IMR-90 (cell line): ENCODE measurements around the gene OR14I1. TPM values are rescaled to one million over a fixed set of nuclear protein-coding genes. Genes with fewer than 3 reads are reported as not detected.

ENCODE experiments used
- ATAC-seq: fragments of 200-7000 bp; cut with Tn5 transposase; 2 replicates; pipeline ENCODE4 v1.9.1; 2020; ENCODE audit warnings: low read depth, mild to moderate bottlenecking, moderate library complexity
- BruUV-seq: library from RNA; stranded (reverse); fragments of 400-500 nt; replicated peaks from 2 replicates; lab custom pipeline; 2021; lab: Mats Ljungman, UMichigan
- CTCF ChIA-PET: fragments of 300-600 bp; formaldehyde crosslinking; extraction: SDS; loops from one replicate; lab custom pipeline; 2021; ENCODE audit warnings: antibody characterized with exemption; lab: Yijun Ruan, JAX
- POLR2A ChIA-PET: fragments of 300-600 bp; sonication (Branson Sonifier 250); formaldehyde crosslinking; loops from one replicate; lab custom pipeline; 2022; ENCODE audit warnings: antibody characterized with exemption; ENCODE audit not compliant: unreplicated experiment; lab: Charles Lee
- DNase-seq: peaks from one replicate; pipeline ENCODE4 v3.0.0; 2013
- H2AFZ ChIP-seq: replicated peaks from 2 replicates; pipeline ENCODE3; 2013; ENCODE audit warnings: low read length, mild to moderate bottlenecking; ENCODE audit not compliant: poor library complexity
- H2AK5ac ChIP-seq: 2 replicates; pipeline ENCODE4 v1.6.1; 2013; ENCODE audit warnings: low read depth, low read length, inconsistent platforms
- H2AK9ac ChIP-seq: replicated peaks from 2 replicates; pipeline ENCODE3; 2013; ENCODE audit warnings: mild to moderate bottlenecking, low read depth, low read length, moderate library complexity; ENCODE audit not compliant: poor library complexity
- H2BK120ac ChIP-seq: 2 replicates; pipeline ENCODE4 v1.6.1; 2013; ENCODE audit warnings: low read depth, low read length, inconsistent platforms
- H2BK15ac ChIP-seq: 3 replicates; pipeline ENCODE4 v1.6.1; 2013; ENCODE audit warnings: low read depth, low read length, inconsistent platforms
- H2BK20ac ChIP-seq: 2 replicates; pipeline ENCODE4 v1.6.1; 2013; ENCODE audit warnings: low read depth, mild to moderate bottlenecking, inconsistent platforms, low read length, moderate library complexity
- H2BK5ac ChIP-seq: 2 replicates; pipeline ENCODE4 v1.6.1; 2013; ENCODE audit warnings: mild to moderate bottlenecking, low read depth, low read length, inconsistent platforms; ENCODE audit not compliant: poor library complexity, severe bottlenecking
- H3K14ac ChIP-seq: replicated peaks from 2 replicates; pipeline ENCODE4 v1.6.1; 2013; ENCODE audit warnings: low read depth, low read length, inconsistent platforms
- H3K18ac ChIP-seq: 2 replicates; pipeline ENCODE4 v1.6.1; 2013; ENCODE audit warnings: low read depth, low read length, control low read depth
- H3K23ac ChIP-seq: 2 replicates; pipeline ENCODE4 v1.6.1; 2013; ENCODE audit warnings: low read depth, low read length, inconsistent platforms
- H3K27ac ChIP-seq: 2 replicates; pipeline ENCODE4 v1.5.1; 2013; ENCODE audit warnings: mild to moderate bottlenecking, control low read depth, low read length; ENCODE audit not compliant: insufficient read depth
- H3K27me3 ChIP-seq: 2 replicates; pipeline ENCODE4 v1.6.1; 2013; ENCODE audit warnings: low read length; ENCODE audit not compliant: control insufficient read depth, insufficient read depth
- H3K36me3 ChIP-seq: 2 replicates; pipeline ENCODE4 v1.6.1; 2013; ENCODE audit warnings: low read length, mixed read lengths; ENCODE audit not compliant: control insufficient read depth, insufficient read depth
- H3K4ac ChIP-seq: 2 replicates; pipeline ENCODE4 v1.6.1; 2013; ENCODE audit warnings: low read depth, low read length, inconsistent platforms
- H3K4me1 ChIP-seq: 2 replicates; pipeline ENCODE4 v1.6.1; 2013; ENCODE audit warnings: low read length, mixed read lengths; ENCODE audit not compliant: control insufficient read depth, insufficient read depth
- H3K4me2 ChIP-seq: 2 replicates; pipeline ENCODE4 v1.6.1; 2013; ENCODE audit warnings: low read depth, mild to moderate bottlenecking, control low read depth, low read length, moderate library complexity
- H3K4me3 ChIP-seq: 2 replicates; pipeline ENCODE4 v1.5.1; 2013; ENCODE audit warnings: low read depth, mild to moderate bottlenecking, control low read depth, low read length, moderate library complexity; ENCODE audit not compliant: insufficient read depth
- H3K56ac ChIP-seq: 2 replicates; pipeline ENCODE4 v1.6.1; 2013; ENCODE audit warnings: low read length, inconsistent platforms; ENCODE audit not compliant: insufficient read depth; ENCODE audit errors: extremely low read depth
- H3K79me1 ChIP-seq, 2 experiments: 2 replicates each; pipeline ENCODE4 v1.6.1; 2013; ENCODE audit warnings: low read length in 2 of 2, inconsistent platforms in 1 of 2, low read depth in 1 of 2
- H3K9ac ChIP-seq: 2 replicates; pipeline ENCODE4 v1.6.1; 2013; ENCODE audit warnings: low read depth, low read length, control low read depth
- H3K9me1 ChIP-seq: 2 replicates; pipeline ENCODE4 v1.6.1; 2013; ENCODE audit warnings: low read length, inconsistent platforms; ENCODE audit not compliant: insufficient read depth
- H3K9me3 ChIP-seq: 2 replicates; pipeline ENCODE4 v1.6.1; 2013; ENCODE audit warnings: low read length; ENCODE audit not compliant: control insufficient read depth, insufficient read depth
- H4K20me1 ChIP-seq: 2 replicates; pipeline ENCODE4 v1.6.1; 2013; ENCODE audit warnings: low read length, inconsistent platforms; ENCODE audit not compliant: insufficient read depth
- H4K5ac ChIP-seq: 2 replicates; pipeline ENCODE4 v1.6.1; 2013; ENCODE audit warnings: mild to moderate bottlenecking, low read depth, low read length, control low read depth
- H4K8ac ChIP-seq, 2 experiments: 2 replicates each; pipeline ENCODE4 v1.6.1; 2013; ENCODE audit warnings: low read depth in 2 of 2, low read length in 2 of 2, control low read depth in 1 of 2, inconsistent platforms in 1 of 2
- H4K91ac ChIP-seq: 2 replicates; pipeline ENCODE4 v1.6.1; 2013; ENCODE audit warnings: low read depth, low read length, inconsistent platforms; ENCODE audit not compliant: insufficient read depth
- BHLHE40 ChIP-seq: fragments of 150-350 bp; IDR thresholded peaks from 2 replicates; pipeline ENCODE4 v1.6.1; 2016; ENCODE audit warnings: mild to moderate bottlenecking, low read depth, low read length
- CEBPB ChIP-seq: IDR thresholded peaks from 2 replicates; pipeline ENCODE4 v1.6.1; 2012; ENCODE audit warnings: low read depth, low read length, improper control_type of control experiment
- CHD1 ChIP-seq: IDR thresholded peaks from 2 replicates; pipeline ENCODE4 v1.6.1; 2012; ENCODE audit warnings: low read depth, low read length, improper control_type of control experiment
- ELK1 ChIP-seq: fragments of 150-350 bp; IDR thresholded peaks from 2 replicates; pipeline ENCODE4 v1.6.1; 2016; ENCODE audit warnings: low read depth, mild to moderate bottlenecking, low read length, moderate library complexity, borderline replicate concordance
- FOS ChIP-seq: fragments of 150-350 bp; IDR thresholded peaks from 2 replicates; pipeline ENCODE4 v1.6.1; 2016; ENCODE audit warnings: low read depth, low read length
- MAFK ChIP-seq: IDR thresholded peaks from 2 replicates; pipeline ENCODE4 v1.6.1; 2012; ENCODE audit warnings: low read depth, low read length, improper control_type of control experiment
- MAZ ChIP-seq: IDR thresholded peaks from 2 replicates; pipeline ENCODE4 v1.6.1; 2012; ENCODE audit warnings: low read depth, mild to moderate bottlenecking, low read length, improper control_type of control experiment, moderate library complexity, borderline replicate concordance
- MXI1 ChIP-seq: IDR thresholded peaks from 2 replicates; pipeline ENCODE4 v1.6.1; 2012; ENCODE audit warnings: low read depth, mild to moderate bottlenecking, low read length, moderate library complexity, borderline replicate concordance
- NFE2L2 ChIP-seq: fragments of 150-350 bp; IDR thresholded peaks from 2 replicates; pipeline ENCODE4 v1.6.1; 2016; ENCODE audit warnings: low read depth, mild to moderate bottlenecking, low read length
- POLR2A ChIP-seq: IDR thresholded peaks from 2 replicates; pipeline ENCODE4 v1.6.1; 2012; ENCODE audit warnings: mild to moderate bottlenecking, low read depth, low read length
- RAD21 ChIP-seq: IDR thresholded peaks from 2 replicates; pipeline ENCODE4 v1.6.1; 2012; ENCODE audit warnings: low read length, improper control_type of control experiment
- RCOR1 ChIP-seq: IDR thresholded peaks from 2 replicates; pipeline ENCODE4 v1.6.1; 2012; ENCODE audit warnings: mild to moderate bottlenecking, low read length, improper control_type of control experiment; ENCODE audit not compliant: insufficient replicate concordance
- RFX5 ChIP-seq: IDR thresholded peaks from 2 replicates; pipeline ENCODE4 v1.8.0; 2012; ENCODE audit warnings: low read depth, mild to moderate bottlenecking, low read length, moderate library complexity
- SMC3 ChIP-seq: fragments of 150-350 bp; IDR thresholded peaks from 2 replicates; pipeline ENCODE4 v1.6.1; 2016; ENCODE audit warnings: low read depth, mild to moderate bottlenecking, antibody characterized with exemption, low read length, moderate library complexity
- WGBS, 2 experiments: methylation state at CpG; one replicate each; pipeline versions ENCODE4 v1.1.5 to v1.1.7; 2013; ENCODE audit warnings: missing lambda C conversion rate in 2 of 2; ENCODE audit not compliant: insufficient read length in 1 of 2; ENCODE audit errors: extremely low coverage in 2 of 2; 5-methylcytosine and 5-hydroxymethylcytosine counted together
- dilution Hi-C: fragments of 300-500 bp; cut with HindIII; formaldehyde crosslinking; loops from one replicate; pipeline ENCODE4 v1.14.3; 2018; ENCODE audit warnings: low sequenced_read_pairs; ENCODE audit not compliant: unreplicated experiment
- in situ Hi-C: fragments of 300-500 bp; cut with MboI; formaldehyde crosslinking; loops from 3 replicates; pipeline ENCODE4 v1.14.3; 2019; ENCODE audit warnings: low sequenced_read_pairs, inconsistent platforms, mixed read lengths
- intact Hi-C: fragments of 100-400 bp; cut with micrococcal nuclease; formaldehyde crosslinking; loops from 2 replicates; pipeline ENCODE4 v1.10.0; 2022
- polyA plus RNA-seq, 3 experiments: library from polyadenylated mRNA; depleted of rRNA; stranded (reverse); fragments of >200 nt; gene quantifications; 2 replicates each; pipeline ENCODE4 v1.2.3, GENCODE V29; 2012; ENCODE audit warnings: low replicate concordance in 1 of 3
- total RNA-seq: library from RNA; depleted of rRNA; stranded (reverse); fragments of >200 nt; gene quantifications from 2 replicates; pipeline ENCODE4 v1.2.3, GENCODE V29; 2012
- TF ChIP-seq, protein P1 (sequence below): conservative IDR thresholded peaks from 2 replicates; pipeline ENCODE4 v1.5.1; 2012; ENCODE audit warnings: mild to moderate bottlenecking, low read depth, low read length, improper control_type of control experiment
- TF ChIP-seq, protein P2 (sequence below): fragments of 150-350 bp; IDR thresholded peaks from 2 replicates; pipeline ENCODE4 v1.6.1; 2017; ENCODE audit warnings: mild to moderate bottlenecking, antibody characterized with exemption, low read length, low read depth

Gene OR14I1
- total and polyA plus RNA-seq, 2 of the 4 experiments (the other 2 are of a cell fraction) = not detected

DNA sequence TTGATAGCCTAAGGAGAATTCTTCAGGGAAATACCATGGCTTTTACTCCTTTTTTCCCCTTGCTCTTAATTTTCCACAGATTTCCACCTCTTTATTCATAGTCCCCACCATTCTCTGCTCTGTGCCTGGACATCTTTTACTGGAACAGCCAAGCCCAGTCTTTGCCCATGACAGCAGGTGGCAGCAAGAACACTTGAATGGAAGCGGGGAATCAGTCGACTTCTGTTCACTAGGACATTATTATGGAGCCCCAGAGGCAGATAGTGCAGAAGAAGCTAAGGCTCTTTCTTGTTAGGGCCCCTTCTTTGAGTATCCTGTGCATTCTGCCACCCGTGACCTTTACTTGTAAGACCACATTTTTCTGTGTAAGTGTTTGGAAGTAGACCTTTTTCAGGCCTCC, 6.3 kb downstream of the OR14I1 start:
- TF ChIP-seq MAFK (no peak), CEBPB (no peak), NFE2L2 (no peak), POLR2A (no peak), RCOR1 (no peak), ELK1 (no peak), MAZ (no peak), RFX5 (no peak), CHD1 (no peak), SMC3 (no peak), FOS (no peak), MXI1 (no peak), RAD21 (no peak), BHLHE40 (no peak)
- TF ChIP-seq, protein P1, sequence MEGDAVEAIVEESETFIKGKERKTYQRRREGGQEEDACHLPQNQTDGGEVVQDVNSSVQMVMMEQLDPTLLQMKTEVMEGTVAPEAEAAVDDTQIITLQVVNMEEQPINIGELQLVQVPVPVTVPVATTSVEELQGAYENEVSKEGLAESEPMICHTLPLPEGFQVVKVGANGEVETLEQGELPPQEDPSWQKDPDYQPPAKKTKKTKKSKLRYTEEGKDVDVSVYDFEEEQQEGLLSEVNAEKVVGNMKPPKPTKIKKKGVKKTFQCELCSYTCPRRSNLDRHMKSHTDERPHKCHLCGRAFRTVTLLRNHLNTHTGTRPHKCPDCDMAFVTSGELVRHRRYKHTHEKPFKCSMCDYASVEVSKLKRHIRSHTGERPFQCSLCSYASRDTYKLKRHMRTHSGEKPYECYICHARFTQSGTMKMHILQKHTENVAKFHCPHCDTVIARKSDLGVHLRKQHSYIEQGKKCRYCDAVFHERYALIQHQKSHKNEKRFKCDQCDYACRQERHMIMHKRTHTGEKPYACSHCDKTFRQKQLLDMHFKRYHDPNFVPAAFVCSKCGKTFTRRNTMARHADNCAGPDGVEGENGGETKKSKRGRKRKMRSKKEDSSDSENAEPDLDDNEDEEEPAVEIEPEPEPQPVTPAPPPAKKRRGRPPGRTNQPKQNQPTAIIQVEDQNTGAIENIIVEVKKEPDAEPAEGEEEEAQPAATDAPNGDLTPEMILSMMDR = no peak
- TF ChIP-seq, protein P2, sequence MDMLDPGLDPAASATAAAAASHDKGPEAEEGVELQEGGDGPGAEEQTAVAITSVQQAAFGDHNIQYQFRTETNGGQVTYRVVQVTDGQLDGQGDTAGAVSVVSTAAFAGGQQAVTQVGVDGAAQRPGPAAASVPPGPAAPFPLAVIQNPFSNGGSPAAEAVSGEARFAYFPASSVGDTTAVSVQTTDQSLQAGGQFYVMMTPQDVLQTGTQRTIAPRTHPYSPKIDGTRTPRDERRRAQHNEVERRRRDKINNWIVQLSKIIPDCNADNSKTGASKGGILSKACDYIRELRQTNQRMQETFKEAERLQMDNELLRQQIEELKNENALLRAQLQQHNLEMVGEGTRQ = no peak
- ChIA-PET POLR2A (no interaction called here), CTCF (no interaction called here)
- in situ Hi-C loops (no loop called here), dilution Hi-C loops (no loop called here), intact Hi-C loops (no loop called here)
- Histone ChIP-seq H2BK20ac (no peak overlapping the region), H3K4ac (no peak overlapping the region), H4K8ac (no peak overlapping the region), H3K23ac (no peak overlapping the region), H3K4me2 (no peak overlapping the region), H3K9ac (no peak overlapping the region), H2AK9ac (no peak overlapping the region), H4K20me1 (no peaks in the 10 kb centered on the region), H2BK5ac (no peak overlapping the region), H3K27ac (no peak overlapping the region), H2AFZ (no peak overlapping the region), H3K9me1 (no peaks in the 10 kb centered on the region), H3K27me3 (no peaks in the 10 kb centered on the region), H3K56ac (no peak overlapping the region), H4K5ac (no peak overlapping the region), H2BK120ac (no peak overlapping the region), H3K79me1 (no peaks in the 10 kb centered on the region), H3K4me3 (no peak overlapping the region), H3K9me3 (peaks cover 24% of the 10 kb centered on the region), H2BK15ac (no peak overlapping the region), H3K4me1 (no peaks in the 10 kb centered on the region), H3K18ac (no peak overlapping the region), H4K91ac (no peak overlapping the region), H3K36me3 (no peaks in the 10 kb centered on the region), H2AK5ac (no peak overlapping the region), H3K14ac (no peak overlapping the region)
- BruUV-seq = no TSS peak
- WGBS, 2 experiments = no CpG with 5 or more reads among the region's 3 CpGs
- ATAC-seq (no peak), DNase-seq (no peak)
